K562 (cell line): Measurements from ENCODE around the gene RXFP1. TPM values are rescaled to one million over a fixed set of nuclear protein-coding genes. Genes with fewer than 3 reads are reported as not detected.

Experiments used
- ATAC-seq: fragments of 200-7000 bp; cut with Tn5 transposase; 3 replicates; pipeline ENCODE4 v1.9.1; 2020; ENCODE audit warnings: moderate library complexity
- BruUV-seq: library from RNA; stranded (reverse); fragments of 400-500 nt; replicated peaks from 2 replicates; lab custom pipeline; 2021; lab: Mats Ljungman, UMichigan
- CTCF ChIA-PET: fragments of 300-600 bp; formaldehyde crosslinking; extraction: SDS; loops from one replicate; lab custom pipeline; 2021; ENCODE audit warnings: low intra/inter-chr PET ratio; lab: Yijun Ruan, JAX
- POLR2A ChIA-PET: fragments of 300-600, 350-650 bp; sonication (Branson Sonifier 250); formaldehyde crosslinking; extraction: SDS; loops from one replicate; lab custom pipeline; 2021; ENCODE audit warnings: antibody characterized with exemption, inconsistent platforms; lab: Yijun Ruan, JAX
- DNase-seq, 4 experiments: peaks; one replicate each; pipeline versions ENCODE4 v3.0.0 to v3.0.0-alpha.2; 2011 to 2018; ENCODE audit warnings: low spot score in 3 of 4, mixed read lengths in 3 of 4; ENCODE audit errors: extremely low read depth in 1 of 4
- FAIRE-seq: peaks from 2 replicates; lab custom pipeline; 2011; peaks lifted over from hg19 to GRCh38; lab: Jason Lieb, UNC
- H2AFZ ChIP-seq: 2 replicates; pipeline ENCODE4 v1.6.0; 2011; ENCODE audit warnings: low read depth, low read length, control low read depth, inconsistent platforms
- H3K27ac ChIP-seq: fragments of 200-600 bp; 3 replicates; pipeline ENCODE4 v1.8.0; 2011; ENCODE audit warnings: low read depth, mild to moderate bottlenecking, control low read depth, inconsistent platforms, low read length, moderate library complexity, mixed read lengths; ENCODE audit errors: extremely low read depth
- H3K27me3 ChIP-seq, 2 experiments: fragments of 300-600 bp in 1 of 2; 2 replicates in 1 of 2; 3 replicates in 1 of 2; pipeline versions ENCODE4 v1.6.0 to v1.8.0; 2011; ENCODE audit warnings: inconsistent platforms in 2 of 2, low read length in 2 of 2, mild to moderate bottlenecking in 1 of 2, mixed read lengths in 1 of 2, moderate library complexity in 1 of 2; ENCODE audit not compliant: control insufficient read depth in 2 of 2, insufficient read depth in 2 of 2
- H3K36me3 ChIP-seq: fragments of 300-600 bp; 3 replicates; pipeline ENCODE4 v1.8.0; 2011; ENCODE audit warnings: mild to moderate bottlenecking, low read length, inconsistent platforms; ENCODE audit not compliant: control insufficient read depth, insufficient read depth
- H3K4me1 ChIP-seq, 2 experiments: fragments of 200-600 bp in 1 of 2; replicated peaks in 1 of 2; 2 replicates in 1 of 2; 3 replicates in 1 of 2; pipeline versions ENCODE4 v1.5.1 to v1.8.0; 2011; ENCODE audit warnings: inconsistent platforms in 2 of 2, low read length in 2 of 2, mild to moderate bottlenecking in 1 of 2, mixed read lengths in 1 of 2, moderate library complexity in 1 of 2; ENCODE audit not compliant: control insufficient read depth in 2 of 2, insufficient read depth in 2 of 2
- H3K4me2 ChIP-seq: 2 replicates; pipeline ENCODE4 v1.6.1; 2011; ENCODE audit warnings: low read length, control low read depth, inconsistent platforms, mixed read lengths; ENCODE audit not compliant: insufficient read depth
- H3K4me3 ChIP-seq: fragments of 200-600 bp; sonication (generic), shearing (Covaris generic); 2 replicates; pipeline ENCODE4 v1.5.1; 2016; ENCODE audit warnings: control low read depth, inconsistent platforms
- H3K79me2 ChIP-seq: fragments of 200-600 bp; 3 replicates; pipeline ENCODE4 v1.8.0; 2011; ENCODE audit warnings: low read length, inconsistent platforms; ENCODE audit not compliant: control insufficient read depth, insufficient read depth
- H3K9ac ChIP-seq, 2 experiments: 2 replicates each; pipeline versions ENCODE4 v1.6.0 to v1.6.1; 2011; ENCODE audit warnings: low read depth in 2 of 2, low read length in 2 of 2, control low read depth in 1 of 2, inconsistent platforms in 1 of 2, mild to moderate bottlenecking in 1 of 2, mixed read lengths in 1 of 2; ENCODE audit not compliant: insufficient read depth in 1 of 2
- H3K9me1 ChIP-seq: one replicate; pipeline ENCODE4 v1.6.0; 2011; ENCODE audit warnings: inconsistent platforms, mild to moderate bottlenecking, low read length, moderate library complexity; ENCODE audit not compliant: control insufficient read depth, insufficient read depth
- H3K9me3 ChIP-seq: replicated peaks from 2 replicates; pipeline ENCODE4 v1.5.1; 2011; ENCODE audit warnings: low read depth, low read length, inconsistent platforms; ENCODE audit not compliant: control insufficient read depth, insufficient read depth
- H4K20me1 ChIP-seq: replicated peaks from 2 replicates; pipeline ENCODE4 v1.6.1; 2011; ENCODE audit warnings: low read length, inconsistent platforms, mixed read lengths; ENCODE audit not compliant: control insufficient read depth, insufficient read depth
- FUS ChIP-seq: fragments of 200-400 bp; formaldehyde crosslinking; optimal IDR thresholded peaks from 2 replicates; pipeline ENCODE3; 2017; ENCODE audit warnings: low read depth, low read length
- RBM14 ChIP-seq: fragments of 200-400 bp; formaldehyde crosslinking; IDR thresholded peaks from 2 replicates; pipeline ENCODE4 v1.6.1; 2018; ENCODE audit warnings: low read depth, mild to moderate bottlenecking, low read length, moderate library complexity, borderline replicate concordance; ENCODE audit not compliant: insufficient read depth
- WGBS: fragments of 100-300 bp; shearing (Covaris generic); methylation state at CpG from one replicate; pipeline ENCODE4 v1.1.6; 2016; ENCODE audit warnings: low coverage, mixed read lengths; ENCODE audit not compliant: insufficient coverage; ENCODE audit errors: missing lambda C conversion rate; 5-methylcytosine and 5-hydroxymethylcytosine counted together
- in situ Hi-C: fragments of 300-500 bp; cut with MboI; formaldehyde crosslinking; loops from 4 replicates; pipeline ENCODE4 v1.15.0; 2018; ENCODE audit warnings: inconsistent platforms, mixed read lengths
- intact Hi-C: fragments of 100-400 bp; cut with micrococcal nuclease; formaldehyde crosslinking; loops from 2 replicates; pipeline ENCODE4 v1.14.2; 2022
- polyA plus RNA-seq, 8 experiments: library from polyadenylated mRNA; depleted of rRNA in 4 of 8; stranded (reverse) in 5 of 8; unstranded in 3 of 8; fragments of >200 nt; fragmentation: Nextera tagmentation in 2 of 8; fragmentation: Illumina TruSeq in 1 of 8; extraction: Ambion mirVana in 2 of 8; extraction: Trizol in 1 of 8; gene quantifications; 2 replicates each; pipeline versions ENCODE4 v1.2.1 to v1.2.3, GENCODE V29; 2011 to 2014; ENCODE audit warnings: inconsistent platforms in 1 of 8, missing spikeins in 1 of 8
- total RNA-seq, 7 experiments: library from RNA; depleted of rRNA in 6 of 7; stranded (reverse); fragments of >200 nt in 6 of 7; fragmentation: Illumina TruSeq in 2 of 7; extraction: Trizol in 2 of 7; gene quantifications; 2 replicates each; pipeline versions ENCODE4 v1.2.1 to v1.2.3, GENCODE V29; 2011 to 2021; ENCODE audit warnings: low replicate concordance in 1 of 7

Gene RXFP1
- total and polyA plus RNA-seq, 9 of the 15 experiments (the other 6 are each of a cell fraction or from before 2014, with no cell fraction given) = 0.03 to 0.06 (median 0.04) TPM; not detected in 6

DNA sequence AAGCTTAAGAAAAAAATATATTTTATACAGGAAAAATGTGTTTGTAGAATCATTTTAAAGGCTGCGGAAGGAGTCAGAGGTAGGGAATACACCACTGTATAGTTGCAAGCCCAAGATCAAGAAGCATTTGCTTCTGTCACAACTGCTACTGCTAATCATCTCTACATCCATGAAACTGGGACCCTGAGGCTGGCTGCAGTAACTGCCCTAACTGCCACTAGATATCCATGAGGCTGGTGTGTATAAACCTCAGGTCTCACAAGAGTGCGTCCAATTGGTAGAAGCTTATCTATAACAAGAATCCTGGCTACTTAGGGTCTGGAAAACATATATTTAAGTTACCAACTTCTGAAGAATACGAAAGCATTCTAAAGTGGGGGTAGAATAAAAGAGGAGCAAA is 69.1 kb downstream of the RXFP1 start:
- no TSS peak for BruUV-seq
- Histone ChIP-seq H4K20me1 (no peaks in the 10 kb centered on the region), H3K9me3 (no peaks in the 10 kb centered on the region), H2AFZ (no peak overlapping the region), H3K9me1 (no peaks in the 10 kb centered on the region), H3K27ac (no peak overlapping the region), H3K79me2 (no peaks in the 10 kb centered on the region), H3K36me3 (no peaks in the 10 kb centered on the region), H3K9ac (no peak overlapping the region), H3K4me1 (no peaks in the 10 kb centered on the region), H3K4me2 (no peak overlapping the region), H3K27me3 (no peaks in the 10 kb centered on the region; a peak in 1 of 5 replicates), H3K4me3 (no peak overlapping the region)
- DNase-seq (no peak), FAIRE-seq (no peak), ATAC-seq (peak; percentile 56)
- in situ Hi-C loops = no loop called here
- 13% methylated on average over 3 of the region's 3 CpGs for WGBS
- intact Hi-C loops = no loop called here
- ChIA-PET CTCF (no interaction called here), POLR2A (no interaction called here)
- TF ChIP-seq FUS = no peak

DNA sequence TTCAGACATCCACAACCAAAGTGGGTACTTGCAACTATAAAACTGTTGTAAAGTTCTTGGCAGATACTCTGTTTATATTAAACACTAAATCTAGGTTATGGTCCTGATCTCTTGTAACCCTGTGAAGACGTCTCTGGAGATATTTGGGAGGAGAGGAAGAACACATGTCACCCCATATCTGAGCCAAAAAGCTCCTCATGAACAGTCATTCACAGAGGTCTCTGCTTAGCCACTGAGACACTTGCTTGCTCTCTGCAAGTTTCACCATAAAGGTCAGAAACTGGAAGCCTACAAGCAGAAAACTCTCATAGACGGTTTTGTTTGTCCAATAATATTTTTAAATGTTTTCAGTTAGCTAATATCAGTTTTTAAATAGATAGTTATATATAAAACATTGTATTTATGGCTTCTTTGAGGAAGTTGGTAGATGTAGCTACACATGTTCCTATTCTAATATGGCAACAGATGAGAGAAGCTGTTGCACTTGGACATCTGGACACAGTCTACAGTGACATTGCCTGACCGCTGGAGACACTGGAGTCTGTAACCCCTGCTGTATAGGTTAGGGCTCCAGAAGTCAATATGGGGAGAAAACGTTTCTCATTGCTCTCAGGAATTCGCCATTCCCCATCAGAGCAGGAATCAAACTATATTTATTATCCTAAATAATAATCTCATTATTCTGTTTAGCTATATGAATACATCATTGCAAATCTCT is 76.4 kb downstream of the RXFP1 start:
- no peak for FAIRE-seq
- H3K4me2 ChIP-seq = no peak overlapping the region
- H2AFZ ChIP-seq = peak overlapping the region; percentile 33
- H3K36me3 ChIP-seq = no peaks in the 10 kb centered on the region
- in situ Hi-C loops (no loop called here), intact Hi-C loops (no loop called here)
- 7% methylated on average over 5 of the region's 5 CpGs for WGBS
- no peak for TF ChIP-seq RBM14
- TF ChIP-seq, all 486 proteins: peak for 0
- no peaks in the 10 kb centered on the region for H3K4me1 ChIP-seq
- ChIA-PET POLR2A (interaction anchor here (0.6 kb wide), 1 partner anchor 505 kb away, joined by 4 read pairs; the partner anchor contains the start of gene RAPGEF2), CTCF (no interaction called here)
- H3K9ac ChIP-seq = no peak overlapping the region
- H3K4me3 ChIP-seq = no peak overlapping the region
- ATAC-seq (peak; percentile 90), DNase-seq (peak in 2 of 4 experiments; percentile 13 to 14)
- H3K9me3 ChIP-seq = no peaks in the 10 kb centered on the region
- no peaks in the 10 kb centered on the region for H4K20me1 ChIP-seq
- no TSS peak for BruUV-seq
- H3K9me1 ChIP-seq = no peaks in the 10 kb centered on the region
- no peaks in the 10 kb centered on the region for H3K79me2 ChIP-seq
- no peaks in the 10 kb centered on the region for H3K27me3 ChIP-seq
- H3K27ac ChIP-seq = no peak overlapping the region
